B cell (primary cell): ENCODE data around the gene MMS22L.

Source experiments
- CTCF ChIP-seq: fragments of 200-600 bp; IDR thresholded peaks from one replicate; pipeline ENCODE4 v1.8.0; 2022; ENCODE audit warnings: antibody characterized with exemption, mild to moderate bottlenecking
- EZH2 ChIP-seq: IDR thresholded peaks from 2 replicates; pipeline ENCODE4 v1.6.1; 2012; ENCODE audit warnings: borderline replicate concordance, low read depth, mild to moderate bottlenecking, moderate library complexity, low read length; ENCODE audit not compliant: insufficient read depth, poor library complexity, severe bottlenecking

GRCh38 chr6:97175806-97176205 lies 107.2 kb downstream of the MMS22L start:
- TF ChIP-seq CTCF (no peak), EZH2 (no peak)
